HG03039 (cell line): Measurements from ENCODE around the gene KIR2DL3.
"Not testable (repeated sequence)": the region's sequence is repeated elsewhere in the genome, so short reads cannot be mapped to it uniquely, and the experiment has no call there.

Experiments used
- ATAC-seq: cut with Tn5 transposase; IDR thresholded peaks from one replicate; pipeline ENCODE4 v1.9.1; 2021; ENCODE audit warnings: mild to moderate bottlenecking, moderate library complexity; ENCODE audit not compliant: unreplicated experiment

Gene KIR2DL3

DNA sequence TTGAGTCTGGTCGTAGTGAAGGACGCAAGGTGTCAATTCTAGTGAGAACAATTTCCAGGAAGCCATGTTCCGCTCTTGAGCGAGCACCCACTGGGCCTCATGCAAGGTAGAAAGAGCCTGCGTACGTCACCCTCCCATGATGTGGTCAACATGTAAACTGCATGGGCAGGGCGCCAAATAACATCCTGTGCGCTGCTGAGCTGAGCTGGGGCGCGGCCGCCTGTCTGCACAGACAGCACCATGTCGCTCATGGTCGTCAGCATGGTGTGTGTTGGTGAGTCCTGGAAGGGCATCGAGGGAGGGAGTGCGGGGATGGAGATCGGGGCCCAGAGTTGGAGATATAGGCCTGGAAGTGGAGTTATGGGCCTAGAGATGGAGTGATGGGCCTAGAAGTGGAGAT, at the start of gene KIR2DL3:
KIR2DL3 (plus strand) TSS at position 208 of the 400 bp plus-strand sequence; CDS start at position 241, 33 bp downstream.
- ATAC-seq, result not testable (repeated sequence)

DNA sequence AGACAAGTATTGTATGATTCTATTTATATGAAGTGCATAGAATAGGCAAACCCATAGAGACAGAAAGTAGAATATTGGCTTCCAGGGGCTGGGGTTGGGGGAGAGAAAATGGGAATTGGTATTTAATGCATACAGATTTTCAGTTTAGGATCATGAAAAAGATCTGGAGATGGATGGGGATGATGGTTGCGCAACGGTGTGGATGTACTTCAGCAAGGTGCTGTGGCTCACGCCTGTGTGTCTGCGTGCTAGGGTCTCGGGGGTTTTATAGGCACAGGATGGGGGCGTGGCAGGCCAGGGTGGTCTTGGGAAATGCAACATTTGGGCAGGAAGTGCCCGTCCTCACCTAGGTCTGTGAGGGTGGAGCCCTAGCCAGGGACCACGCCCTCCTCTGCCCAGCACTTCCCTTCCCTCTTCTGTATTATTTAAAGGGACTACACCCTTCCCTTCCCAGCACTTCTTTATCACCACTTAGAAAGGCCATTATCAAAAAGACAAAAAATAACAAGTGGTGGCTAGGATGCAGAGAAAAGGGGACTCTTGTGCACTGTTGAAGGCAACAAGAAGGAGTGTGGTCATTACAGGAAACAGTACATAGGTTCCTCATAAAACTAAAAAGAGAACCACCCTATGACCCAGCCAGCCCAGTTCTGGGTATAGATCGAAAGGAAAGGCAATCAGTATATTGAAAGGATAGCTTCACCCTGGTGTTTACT, 46.6 kb upstream of the KIR2DL3 start:
- ATAC-seq, result no peak

DNA sequence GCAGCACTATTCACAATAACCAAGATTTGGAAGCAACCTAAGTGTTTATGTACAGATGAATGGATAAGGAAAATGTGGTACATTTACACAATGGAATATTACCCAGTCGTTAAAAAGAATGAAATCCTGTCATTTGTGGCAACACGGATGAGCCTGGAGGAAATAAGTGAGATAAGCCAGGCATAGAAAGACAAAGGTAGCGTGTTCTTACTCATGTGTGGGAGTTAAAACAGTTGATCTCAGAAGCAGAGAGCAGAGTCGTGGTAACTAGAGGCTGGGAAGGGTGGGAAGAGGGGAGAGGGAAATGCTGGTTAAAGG, 46.1 kb upstream of the KIR2DL3 start:
- ATAC-seq, result no peak

DNA sequence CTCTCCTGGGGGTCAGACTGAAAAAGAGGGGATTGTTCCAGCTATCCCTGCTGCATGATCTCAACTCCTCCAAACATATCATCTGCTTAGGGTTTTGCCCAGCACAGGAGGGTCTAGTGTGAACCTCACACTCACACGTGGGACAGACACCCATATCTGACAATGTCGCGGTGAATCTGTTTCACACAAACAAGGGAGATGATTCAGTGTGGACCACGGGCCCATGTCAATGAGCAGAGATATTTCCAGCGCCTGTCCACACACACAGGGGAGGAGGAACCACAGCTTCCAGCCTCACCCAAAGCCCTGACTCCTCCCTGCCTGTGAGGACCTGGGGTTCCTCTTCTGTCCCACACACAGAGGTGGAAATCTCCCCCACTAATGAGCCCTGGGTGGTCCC, 43.7 kb upstream of the KIR2DL3 start:
- no peak for ATAC-seq

DNA sequence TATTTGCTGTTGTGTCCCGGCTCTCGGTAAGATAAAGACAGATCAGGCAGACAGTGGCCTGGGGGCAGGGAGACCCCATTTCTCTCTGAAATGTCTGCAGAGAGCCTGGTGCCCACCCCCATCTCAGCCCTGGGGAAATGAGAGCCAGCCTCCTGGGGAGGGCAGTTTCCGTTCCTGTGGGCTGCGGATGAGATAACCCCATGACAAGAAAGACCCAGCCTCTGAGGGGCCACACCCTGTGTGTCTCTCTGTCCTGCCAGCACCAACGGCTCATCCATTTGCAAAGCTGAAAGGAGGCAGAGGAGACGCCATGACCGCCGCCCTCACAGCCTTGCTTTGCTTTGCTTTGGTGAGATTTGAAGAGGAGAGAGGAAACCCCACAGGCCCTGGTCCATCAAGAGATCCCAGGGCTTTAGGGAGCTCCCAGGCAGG, 42.2 kb upstream of the KIR2DL3 start:
- ATAC-seq, result no peak

DNA sequence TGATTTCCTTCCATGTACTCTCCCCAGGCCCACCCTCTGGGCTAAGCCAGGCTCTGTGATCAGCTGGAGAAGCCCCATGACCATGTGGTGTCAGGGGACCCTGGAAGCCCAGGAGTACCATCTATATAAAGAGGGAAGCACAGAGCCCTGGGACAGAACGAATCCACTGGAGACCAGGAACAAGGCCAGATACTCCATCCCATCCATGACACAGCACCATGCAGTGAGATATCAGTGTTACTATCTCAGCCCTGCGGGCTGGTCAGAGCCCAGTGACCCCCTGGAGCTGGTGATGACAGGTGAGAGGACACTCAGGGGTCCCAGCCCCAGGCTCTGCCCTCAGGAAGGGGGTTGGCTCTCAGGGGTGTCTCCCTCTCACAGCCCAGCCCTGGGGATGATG, 41.5 kb upstream of the KIR2DL3 start:
- ATAC-seq, result no peak

DNA sequence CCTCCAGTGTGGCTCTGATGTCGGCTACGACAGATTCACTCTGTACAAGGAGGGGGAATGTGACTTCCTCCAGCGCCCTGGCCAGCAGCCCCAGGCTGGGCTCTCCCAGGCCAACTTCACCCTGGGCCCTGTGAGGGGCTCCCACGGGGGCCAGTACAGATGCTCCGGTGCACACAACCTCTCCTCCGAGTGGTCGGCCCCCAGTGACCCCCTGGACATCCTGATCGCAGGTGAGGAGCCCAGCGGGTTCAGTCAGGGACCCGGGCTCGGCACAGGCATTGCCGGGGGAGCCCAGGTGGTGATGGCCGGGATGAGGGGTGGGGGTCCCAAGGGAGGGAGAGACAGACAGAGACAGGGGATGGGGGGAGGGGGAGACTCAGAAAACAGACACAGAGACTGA, 40.6 kb upstream of the KIR2DL3 start:
- ATAC-seq, result not testable (repeated sequence)

DNA sequence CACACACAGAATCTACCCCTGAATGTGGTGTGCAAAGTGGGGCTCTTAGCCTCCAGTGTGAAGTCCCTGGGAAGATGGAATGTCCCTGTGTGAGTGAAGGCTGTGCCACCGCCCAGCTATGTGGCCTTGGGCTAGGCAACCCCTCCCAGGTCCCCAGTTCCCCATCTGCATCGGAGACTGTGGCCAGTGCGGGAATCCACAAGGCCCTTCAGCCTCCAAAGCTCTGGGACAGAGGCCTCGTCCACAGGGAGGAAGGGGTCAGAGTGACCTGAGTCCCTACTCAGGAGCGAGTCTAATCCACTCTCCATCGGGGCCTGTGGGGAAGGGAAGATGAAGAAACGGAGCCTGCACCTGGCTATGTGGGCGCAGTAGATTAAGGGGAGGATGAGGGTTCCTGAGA, 33.4 kb upstream of the KIR2DL3 start:
- ATAC-seq, result no peak

DNA sequence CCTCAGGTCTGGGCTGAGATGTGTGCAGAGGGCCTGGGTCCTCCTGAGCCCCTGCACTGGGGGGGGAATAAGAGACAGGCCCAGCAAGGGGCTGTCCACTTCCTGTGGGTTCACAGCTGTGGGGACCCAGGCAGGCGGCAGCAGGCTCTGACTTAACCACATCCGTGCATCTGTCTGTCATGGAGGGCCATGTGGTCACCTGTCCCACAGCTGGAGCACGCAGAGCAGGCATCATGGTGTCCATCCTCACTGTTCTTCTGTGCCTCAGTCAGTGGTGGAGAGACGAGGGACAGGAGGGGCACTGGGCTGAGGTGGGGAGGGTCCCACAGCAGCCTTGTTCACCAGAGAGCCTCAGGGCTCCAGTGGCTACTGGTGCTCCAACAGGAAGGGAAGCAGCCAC, 30.4 kb upstream of the KIR2DL3 start:
- ATAC-seq, result no peak

DNA sequence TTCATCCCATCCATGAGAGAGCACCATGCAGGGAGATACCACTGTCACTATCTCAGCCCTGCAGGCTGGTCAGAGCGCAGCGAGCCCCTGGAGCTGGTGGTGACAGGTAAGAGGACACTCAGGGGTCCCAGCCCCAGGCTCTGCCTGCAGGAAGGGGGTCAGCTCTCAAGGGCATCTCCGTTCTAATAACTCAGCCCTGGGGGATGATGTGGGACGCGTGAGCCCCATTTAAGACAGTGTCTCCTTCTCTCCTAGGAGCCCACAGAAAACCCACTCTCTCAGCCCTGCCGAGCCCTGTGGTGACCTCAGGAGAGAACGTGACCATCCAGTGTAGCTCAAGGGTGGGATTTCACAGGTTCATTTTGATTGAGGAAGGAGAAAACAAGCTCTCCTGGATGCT, 29.5 kb upstream of the KIR2DL3 start:
- no peak for ATAC-seq

DNA sequence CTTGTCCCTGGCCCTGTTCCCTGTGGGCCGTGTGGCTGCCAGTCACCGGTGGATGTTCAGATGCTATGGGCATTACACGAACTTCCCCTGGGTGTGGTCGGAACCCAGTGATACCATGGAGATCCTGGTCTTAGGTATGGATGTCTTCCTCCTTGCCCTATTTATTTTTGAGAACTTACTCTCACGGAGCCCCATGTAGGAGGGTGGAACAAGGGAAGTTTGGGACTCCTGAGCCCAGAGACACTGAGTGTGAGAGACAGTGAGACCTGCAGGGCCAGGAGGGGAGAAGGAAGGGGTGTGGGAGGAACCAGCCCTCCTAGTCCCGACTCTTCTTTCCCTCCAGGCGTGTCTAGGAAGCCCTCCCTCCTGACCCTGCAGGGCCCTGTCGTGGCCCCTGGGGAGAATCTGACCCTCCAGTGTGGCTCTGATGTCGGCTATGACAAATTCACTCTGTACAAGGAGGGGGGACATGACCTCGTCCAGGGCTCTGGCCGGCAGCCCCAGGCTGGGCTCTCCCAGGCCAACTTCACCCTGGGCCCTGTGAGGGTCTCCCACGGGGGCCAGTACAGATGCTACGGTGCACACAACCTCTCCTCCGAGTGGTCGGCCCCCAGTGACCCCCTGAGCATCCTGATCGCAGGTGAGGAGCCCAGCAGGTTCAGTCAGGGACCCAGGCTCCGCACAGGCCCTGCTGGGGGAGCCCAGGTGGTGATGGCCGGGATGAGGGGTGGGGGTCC, 28.9 kb upstream of the KIR2DL3 start:
- ATAC-seq, result no peak

DNA sequence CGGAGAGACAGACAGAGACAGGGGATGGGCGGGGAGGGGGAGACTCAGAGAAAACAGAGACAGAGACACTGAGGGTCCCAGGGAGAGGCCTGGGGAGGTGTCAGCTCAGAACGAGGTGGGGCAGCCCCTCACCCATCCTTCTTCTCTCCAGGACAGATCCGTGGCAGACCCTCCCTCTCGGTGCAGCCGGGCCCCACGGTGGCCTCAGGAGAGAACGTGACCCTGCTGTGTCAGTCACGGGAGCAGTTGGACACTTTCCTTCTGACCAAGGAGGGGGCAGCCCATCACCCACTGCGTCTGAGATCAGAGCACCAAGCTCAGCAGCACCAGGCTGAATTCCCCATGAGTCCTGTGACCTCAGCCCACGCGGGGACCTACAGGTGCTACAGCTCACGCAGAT, 28.4 kb upstream of the KIR2DL3 start:
- not testable (repeated sequence) for ATAC-seq

DNA sequence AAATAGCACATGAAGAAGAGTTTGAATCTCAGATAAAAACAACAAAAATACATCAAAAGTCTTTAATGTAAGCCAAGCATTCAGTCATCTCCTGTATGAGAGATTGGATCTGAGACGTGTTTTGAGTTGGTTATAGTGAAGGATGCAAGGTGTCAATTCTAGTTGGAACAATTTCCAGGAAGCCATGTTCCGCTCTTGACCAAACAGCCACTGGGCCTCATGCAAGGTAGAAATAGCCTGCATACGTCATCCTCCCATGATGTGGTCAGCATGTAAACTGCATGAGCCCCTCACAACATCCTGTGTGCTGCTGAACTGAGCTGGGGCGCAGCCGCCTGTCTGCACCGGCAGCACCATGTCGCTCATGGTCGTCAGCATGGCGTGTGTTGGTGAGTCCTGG, 14.2 kb upstream of the KIR2DL3 start, which contains the start of gene KIR3DL3:
KIR3DL3 (plus strand) TSS at position 301 of the 400 bp plus-strand sequence; CDS start at position 356, 55 bp downstream.
- ATAC-seq, result no peak

DNA sequence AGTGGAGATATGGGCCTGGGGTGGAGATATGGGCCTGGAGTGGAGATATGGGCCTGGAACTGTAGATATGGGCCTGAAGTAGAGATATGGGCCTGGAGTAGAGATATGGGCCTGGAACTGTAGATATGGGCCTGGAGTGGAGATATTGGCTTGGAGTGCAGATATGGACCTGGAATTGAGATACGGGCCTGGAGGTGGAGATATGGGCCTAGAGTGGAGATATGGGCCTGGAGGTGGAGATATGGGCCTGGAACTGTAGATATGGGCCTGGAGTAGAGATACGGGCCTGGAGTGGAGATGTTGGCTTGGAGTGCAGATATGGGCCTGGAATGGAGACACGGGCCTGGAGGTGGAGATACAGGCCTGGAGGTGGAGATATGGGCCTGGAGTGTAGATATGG, 13.7 kb upstream of the KIR2DL3 start:
- ATAC-seq, result no peak

DNA sequence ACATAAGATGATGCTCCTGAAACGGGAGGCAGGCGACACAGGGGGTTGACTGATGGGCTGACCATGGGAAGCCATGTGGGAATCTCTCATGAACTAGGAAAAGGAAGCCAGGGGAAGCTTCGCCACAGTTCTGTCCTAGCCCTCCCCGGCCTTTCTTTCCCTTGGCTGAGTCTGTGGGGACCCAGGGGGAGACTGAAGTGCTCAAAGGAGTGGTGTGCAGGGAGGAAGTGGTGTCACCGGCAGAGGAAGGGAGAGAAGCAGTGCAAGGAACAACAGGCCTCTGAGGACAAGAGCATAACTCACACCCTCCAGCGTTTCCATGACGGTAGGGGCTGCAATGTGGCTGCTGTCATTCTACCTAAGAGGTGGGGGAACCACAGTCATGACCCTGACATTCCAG, 13.0 kb upstream of the KIR2DL3 start:
- ATAC-seq, result no peak

DNA sequence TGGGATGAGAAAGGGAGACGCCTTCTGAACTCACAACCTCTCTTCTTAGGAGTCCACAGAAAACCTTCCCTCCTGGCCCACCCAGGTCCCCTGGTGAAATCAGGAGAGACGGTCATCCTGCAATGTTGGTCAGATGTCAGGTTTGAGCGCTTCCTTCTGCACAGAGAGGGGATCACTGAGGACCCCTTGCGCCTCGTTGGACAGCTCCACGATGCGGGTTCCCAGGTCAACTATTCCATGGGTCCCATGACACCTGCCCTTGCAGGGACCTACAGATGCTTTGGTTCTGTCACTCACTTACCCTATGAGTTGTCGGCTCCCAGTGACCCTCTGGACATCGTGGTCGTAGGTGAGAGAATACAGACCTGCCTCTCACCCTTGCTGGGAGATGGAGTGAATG, 10.8 kb upstream of the KIR2DL3 start:
- no peak for ATAC-seq

DNA sequence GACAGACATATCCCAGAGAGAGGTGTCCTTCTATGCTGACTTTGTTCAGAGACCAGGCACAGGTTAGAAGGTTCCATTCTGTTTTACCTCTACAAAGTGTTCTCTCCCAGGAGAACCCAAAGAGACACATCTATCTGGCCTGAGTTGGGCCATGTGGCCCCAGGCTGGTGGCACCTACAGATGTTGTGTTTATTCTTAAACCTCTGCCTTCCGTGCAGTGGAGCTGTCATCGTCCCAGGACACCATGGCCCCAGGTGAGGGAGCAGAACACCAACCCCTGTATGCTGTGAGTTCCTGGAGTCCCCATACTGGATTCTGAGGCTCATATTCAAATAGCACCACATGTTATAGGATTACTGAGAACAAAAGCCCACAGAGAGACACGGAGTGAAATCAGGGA, 10.1 kb upstream of the KIR2DL3 start:
- ATAC-seq, result no peak

DNA sequence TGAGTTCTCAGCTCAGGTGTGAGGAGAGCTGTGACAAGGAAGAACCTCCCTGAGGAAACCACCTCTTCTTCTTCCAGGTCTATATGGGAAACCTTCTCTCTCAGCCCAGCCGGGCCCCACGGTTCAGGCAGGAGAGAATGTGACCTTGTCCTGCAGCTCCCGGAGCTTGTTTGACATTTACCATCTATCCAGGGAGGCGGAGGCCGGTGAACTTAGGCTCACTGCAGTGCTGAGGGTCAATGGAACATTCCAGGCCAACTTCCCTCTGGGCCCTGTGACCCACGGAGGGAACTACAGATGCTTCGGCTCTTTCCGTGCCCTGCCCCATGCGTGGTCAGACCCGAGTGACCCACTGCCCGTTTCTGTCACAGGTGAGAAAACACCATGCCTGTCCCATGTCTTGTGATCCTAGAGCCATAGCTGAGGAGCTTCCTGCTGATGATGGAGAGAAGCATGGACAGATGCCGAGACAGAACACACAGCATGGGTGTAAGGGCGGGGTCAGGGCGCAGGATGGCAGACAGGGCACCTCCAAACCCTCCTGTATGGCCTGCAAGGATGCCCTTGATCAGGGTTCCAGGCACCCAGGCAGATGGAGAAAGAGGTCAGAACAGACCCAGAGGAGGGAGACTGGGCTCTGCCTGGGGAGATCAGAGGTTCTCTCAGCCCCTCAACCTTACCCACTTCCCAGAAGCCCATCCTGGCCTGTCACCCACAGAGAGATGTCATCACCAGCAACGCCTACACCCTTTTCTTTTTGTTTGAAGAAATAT, 8.7 kb upstream of the KIR2DL3 start:
- ATAC-seq, result no peak

DNA sequence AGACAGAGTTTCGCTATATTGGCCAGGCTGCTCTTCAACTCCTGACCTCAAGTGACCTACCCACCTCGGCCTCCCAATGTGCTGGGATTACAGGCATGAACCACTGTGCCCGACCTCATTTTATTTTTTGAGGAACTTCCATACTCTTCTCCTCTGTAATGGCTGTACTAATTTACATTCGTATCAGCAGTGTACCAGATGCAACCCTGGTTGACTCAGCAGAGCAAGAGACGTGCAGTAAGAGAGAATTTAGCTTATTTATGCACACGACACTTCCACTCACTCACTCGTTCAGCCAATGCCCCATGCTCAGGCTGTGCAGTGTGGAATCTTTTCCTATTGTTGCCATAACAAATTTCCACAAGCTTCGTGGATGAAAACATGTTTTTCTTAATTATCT, 7.1 kb upstream of the KIR2DL3 start:
- no peak for ATAC-seq

DNA sequence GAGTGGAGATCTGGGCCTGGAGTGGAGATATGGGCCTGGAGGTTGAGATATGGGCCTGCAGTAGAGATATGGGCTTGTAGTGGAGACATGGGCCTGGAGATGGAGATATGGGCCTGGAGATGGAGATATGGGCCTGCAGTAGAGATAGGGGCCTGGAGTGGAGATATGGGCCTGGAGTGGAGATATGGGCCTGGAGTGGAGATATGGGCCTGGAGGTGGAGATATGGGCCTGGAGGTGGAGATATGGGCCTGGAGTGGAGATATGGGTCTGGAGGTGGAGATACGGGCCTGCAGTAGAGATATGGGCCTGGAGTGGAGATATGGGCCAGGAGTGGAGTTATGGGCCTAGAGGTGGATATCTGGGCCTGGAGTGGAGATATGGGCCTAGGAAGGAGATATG, 402 bp downstream of the KIR2DL3 start:
- no peak for ATAC-seq

DNA sequence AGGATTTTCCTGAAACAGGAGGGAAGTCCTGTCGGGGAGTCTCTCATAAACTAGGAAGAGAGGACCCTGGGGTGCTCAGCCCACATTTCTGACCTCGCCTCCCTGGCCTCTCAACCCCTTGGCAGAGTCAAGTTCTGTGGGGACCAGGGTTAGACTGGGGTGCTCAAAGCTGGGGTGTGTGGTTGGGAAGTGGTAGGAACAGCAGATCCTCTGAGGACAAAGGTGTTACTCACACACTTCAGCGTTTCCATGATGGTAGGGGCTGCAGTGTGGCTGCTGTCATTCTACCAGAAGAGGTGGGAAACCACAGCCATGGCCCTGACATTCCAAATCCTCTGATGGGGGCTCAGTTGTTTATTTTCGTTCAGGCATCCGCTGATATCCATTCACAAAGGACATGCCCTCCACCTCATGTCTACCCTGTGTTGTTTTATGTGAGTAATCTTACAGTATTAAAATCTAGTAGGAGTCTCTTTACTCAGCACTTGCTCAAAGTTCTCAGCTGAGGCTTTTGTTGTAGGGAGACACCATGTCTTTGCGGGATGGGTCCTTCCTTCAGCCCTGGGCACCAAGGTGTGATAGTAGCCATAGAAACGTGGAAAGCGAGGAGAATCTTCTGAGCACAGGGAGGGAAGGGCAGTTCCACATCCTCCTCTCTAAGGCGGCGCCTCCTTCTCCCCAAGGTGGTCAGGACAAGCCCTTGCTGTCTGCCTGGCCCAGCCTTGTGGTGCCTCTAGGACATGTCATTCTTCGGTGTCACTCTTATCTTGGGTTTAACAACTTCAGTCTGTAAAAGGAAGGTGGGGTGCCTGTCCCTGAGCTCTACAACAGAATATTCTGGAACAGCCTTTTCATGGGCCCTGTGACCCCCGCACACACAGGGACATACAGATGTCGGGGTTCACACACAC, 1.5 kb downstream of the KIR2DL3 start:
- ATAC-seq, result no peak
